ENCODE measurements around the gene ERI3.

Gene ERI3

GRCh38 chr1:44354840-44355581, at the start of gene ERI3:
Gene ERI3, minus strand, starts transcription at chr1:44355257. Its CDS starts 231 bp downstream, at chr1:44355026.
- no CpG with 5 or more reads among the region's 65 CpGs for WGBS (ENCODE audit: insufficient coverage, insufficient read length)
- H3K9me3 ChIP-seq (ENCODE audit: control insufficient read depth, insufficient read depth, low read length): no peaks in the 10 kb centered on the region
- H3K36me3 ChIP-seq (ENCODE audit: control insufficient read depth, insufficient read depth, low read length): no peaks in the 10 kb centered on the region
- H3K27ac ChIP-seq (ENCODE audit: low read length): no peak within 1 kb of the TSS
- H3K4me3 ChIP-seq (ENCODE audit: low read length): peak within 1 kb of the TSS; percentile 94
- H3K27me3 ChIP-seq (ENCODE audit: control insufficient read depth, insufficient read depth, low read length): no peaks in the 10 kb centered on the region
- no peaks in the 10 kb centered on the region; the same call in 1 of the 2 replicates for H3K4me1 ChIP-seq (ENCODE audit: control insufficient read depth, insufficient read depth, low read length)
- DNase-seq (ENCODE audit: low read depth, low spot score): peak; percentile 86

GRCh38 chr1:44401256-44402228, 46.5 kb upstream of the ERI3 start:
- no peak for DNase-seq (ENCODE audit: low read depth, low spot score)
- WGBS (ENCODE audit: insufficient coverage, insufficient read length): no CpG with 5 or more reads among the region's 12 CpGs
- Histone ChIP-seq H3K27ac (ENCODE audit: low read length) (no peak overlapping the region), H3K4me3 (ENCODE audit: low read length) (no peak overlapping the region), H3K4me1 (ENCODE audit: control insufficient read depth, insufficient read depth, low read length) (no peaks in the 10 kb centered on the region), H3K27me3 (ENCODE audit: control insufficient read depth, insufficient read depth, low read length) (no peaks in the 10 kb centered on the region), H3K36me3 (ENCODE audit: control insufficient read depth, insufficient read depth, low read length) (no peaks in the 10 kb centered on the region), H3K9me3 (ENCODE audit: control insufficient read depth, insufficient read depth, low read length) (no peaks in the 10 kb centered on the region)

GRCh38 chr1:44390277-44390676, 35.2 kb upstream of the ERI3 start:
- Histone ChIP-seq H3K36me3 (ENCODE audit: control insufficient read depth, insufficient read depth, low read length) (no peaks in the 10 kb centered on the region), H3K9me3 (ENCODE audit: control insufficient read depth, insufficient read depth, low read length) (no peaks in the 10 kb centered on the region), H3K27ac (ENCODE audit: low read length) (no peak overlapping the region), H3K4me3 (ENCODE audit: low read length) (no peak overlapping the region), H3K4me1 (ENCODE audit: control insufficient read depth, insufficient read depth, low read length) (no peaks in the 10 kb centered on the region), H3K27me3 (ENCODE audit: control insufficient read depth, insufficient read depth, low read length) (no peaks in the 10 kb centered on the region)
- DNase-seq (ENCODE audit: low read depth, low spot score): no peak
- no CpG with 5 or more reads among the region's 1 CpG for WGBS (ENCODE audit: insufficient coverage, insufficient read length)

- H3K9me3 ChIP-seq (ENCODE audit: control insufficient read depth, insufficient read depth, low read length): no peaks in the 10 kb centered on the region
- DNase-seq (ENCODE audit: low read depth, low spot score): no peak
- no peaks in the 10 kb centered on the region for H3K36me3 ChIP-seq (ENCODE audit: control insufficient read depth, insufficient read depth, low read length)
- H3K27me3 ChIP-seq (ENCODE audit: control insufficient read depth, insufficient read depth, low read length): no peaks in the 10 kb centered on the region
- no CpG with 5 or more reads among the region's 1 CpG for WGBS (ENCODE audit: insufficient coverage, insufficient read length)
- H3K4me3 ChIP-seq (ENCODE audit: low read length): no peak overlapping the region
- H3K27ac ChIP-seq (ENCODE audit: low read length): no peak overlapping the region
- no peaks in the 10 kb centered on the region for H3K4me1 ChIP-seq (ENCODE audit: control insufficient read depth, insufficient read depth, low read length)
Measured at GRCh38 chr1:44389437-44389836, 34.4 kb upstream of the ERI3 start.

GRCh38 chr1:44388551-44388950, 33.5 kb upstream of the ERI3 start:
- DNase-seq (ENCODE audit: low read depth, low spot score): no peak
- Histone ChIP-seq H3K27ac (ENCODE audit: low read length) (no peak overlapping the region), H3K27me3 (ENCODE audit: control insufficient read depth, insufficient read depth, low read length) (no peaks in the 10 kb centered on the region), H3K4me1 (ENCODE audit: control insufficient read depth, insufficient read depth, low read length) (no peaks in the 10 kb centered on the region), H3K4me3 (ENCODE audit: low read length) (no peak overlapping the region), H3K36me3 (ENCODE audit: control insufficient read depth, insufficient read depth, low read length) (no peaks in the 10 kb centered on the region), H3K9me3 (ENCODE audit: control insufficient read depth, insufficient read depth, low read length) (no peaks in the 10 kb centered on the region)
- WGBS (ENCODE audit: insufficient coverage, insufficient read length): no CpG with 5 or more reads among the region's 2 CpGs

- no CpG with 5 or more reads among the region's 3 CpGs for WGBS (ENCODE audit: insufficient coverage, insufficient read length)
- no peak overlapping the region for H3K4me3 ChIP-seq (ENCODE audit: low read length)
- H3K4me1 ChIP-seq (ENCODE audit: control insufficient read depth, insufficient read depth, low read length): no peaks in the 10 kb centered on the region
- no peaks in the 10 kb centered on the region for H3K9me3 ChIP-seq (ENCODE audit: control insufficient read depth, insufficient read depth, low read length)
- no peaks in the 10 kb centered on the region for H3K27me3 ChIP-seq (ENCODE audit: control insufficient read depth, insufficient read depth, low read length)
- H3K36me3 ChIP-seq (ENCODE audit: control insufficient read depth, insufficient read depth, low read length): no peaks in the 10 kb centered on the region
- no peak for DNase-seq (ENCODE audit: low read depth, low spot score)
- H3K27ac ChIP-seq (ENCODE audit: low read length): no peak overlapping the region
Measured at GRCh38 chr1:44380666-44381177, 25.7 kb upstream of the ERI3 start.

- Histone ChIP-seq H3K4me3 (ENCODE audit: low read length) (no peak overlapping the region), H3K27ac (ENCODE audit: low read length) (no peak overlapping the region), H3K36me3 (ENCODE audit: control insufficient read depth, insufficient read depth, low read length) (no peaks in the 10 kb centered on the region), H3K27me3 (ENCODE audit: control insufficient read depth, insufficient read depth, low read length) (no peaks in the 10 kb centered on the region), H3K9me3 (ENCODE audit: control insufficient read depth, insufficient read depth, low read length) (no peaks in the 10 kb centered on the region), H3K4me1 (ENCODE audit: control insufficient read depth, insufficient read depth, low read length) (no peaks in the 10 kb centered on the region)
- WGBS (ENCODE audit: insufficient coverage, insufficient read length): no CpG with 5 or more reads among the region's 12 CpGs
- peak; percentile 61 for DNase-seq (ENCODE audit: low read depth, low spot score)
Measured at GRCh38 chr1:44377925-44378784, 23.1 kb upstream of the ERI3 start.

GRCh38 chr1:44375547-44375946, 20.5 kb upstream of the ERI3 start:
- H3K4me3 ChIP-seq (ENCODE audit: low read length): no peak overlapping the region
- no peaks in the 10 kb centered on the region for H3K27me3 ChIP-seq (ENCODE audit: control insufficient read depth, insufficient read depth, low read length)
- no CpG with 5 or more reads among the region's 6 CpGs for WGBS (ENCODE audit: insufficient coverage, insufficient read length)
- DNase-seq (ENCODE audit: low read depth, low spot score): no peak
- no peaks in the 10 kb centered on the region for H3K36me3 ChIP-seq (ENCODE audit: control insufficient read depth, insufficient read depth, low read length)
- H3K4me1 ChIP-seq (ENCODE audit: control insufficient read depth, insufficient read depth, low read length): no peaks in the 10 kb centered on the region
- no peak overlapping the region for H3K27ac ChIP-seq (ENCODE audit: low read length)
- no peaks in the 10 kb centered on the region for H3K9me3 ChIP-seq (ENCODE audit: control insufficient read depth, insufficient read depth, low read length)

GRCh38 chr1:44371206-44371605, 16.1 kb upstream of the ERI3 start:
- H3K4me1 ChIP-seq (ENCODE audit: control insufficient read depth, insufficient read depth, low read length): no peaks in the 10 kb centered on the region; the same call in 1 of the 2 replicates
- no peaks in the 10 kb centered on the region; the same call in 1 of the 2 replicates for H3K27me3 ChIP-seq (ENCODE audit: control insufficient read depth, insufficient read depth, low read length)
- no peaks in the 10 kb centered on the region for H3K36me3 ChIP-seq (ENCODE audit: control insufficient read depth, insufficient read depth, low read length)
- no peak for DNase-seq (ENCODE audit: low read depth, low spot score)
- no peak overlapping the region for H3K27ac ChIP-seq (ENCODE audit: low read length)
- no peaks in the 10 kb centered on the region for H3K9me3 ChIP-seq (ENCODE audit: control insufficient read depth, insufficient read depth, low read length)
- H3K4me3 ChIP-seq (ENCODE audit: low read length): no peak overlapping the region

Data from iPS DF 6.9 (cell line).